HEK293 (cell line): ENCODE results near the gene GRK3.

Experiments used
- CTCF ChIA-PET: fragments of 350-600 bp; formaldehyde crosslinking; extraction: SDS; loops from one replicate; lab custom pipeline; 2021; ENCODE audit warnings: antibody characterized with exemption; lab: Yijun Ruan, JAX
- POLR2A ChIA-PET: fragments of 300-600 bp; formaldehyde crosslinking; extraction: SDS; loops from one replicate; lab custom pipeline; 2020; ENCODE audit warnings: antibody characterized with exemption, inconsistent platforms; lab: Yijun Ruan, JAX
- H3K27ac ChIP-seq: fragments of 200-500 bp; sonication (Bioruptor generic); 2 replicates; pipeline ENCODE4 v1.5.1; 2014; ENCODE audit warnings: low read depth, low read length, control low read depth, inconsistent platforms; ENCODE audit errors: extremely low read depth
- H3K36me3 ChIP-seq, 2 experiments: fragments of 200-500 bp in 1 of 2; sonication (Bioruptor generic) in 1 of 2; 1 replicate in 1 of 2; 2 replicates in 1 of 2; pipeline ENCODE4 v1.5.1; 2014 to 2017; ENCODE audit warnings: inconsistent platforms in 2 of 2, low read length in 2 of 2; ENCODE audit not compliant: control insufficient read depth in 2 of 2, insufficient read depth in 1 of 2
- H3K4me1 ChIP-seq: fragments of 200-500 bp; sonication (Bioruptor generic); 2 replicates; pipeline ENCODE4 v1.5.1; 2014; ENCODE audit warnings: mild to moderate bottlenecking, low read length, inconsistent platforms; ENCODE audit not compliant: control insufficient read depth, insufficient read depth
- H3K4me3 ChIP-seq: 2 replicates; pipeline ENCODE4 v1.5.1; 2011; ENCODE audit warnings: low read depth, mild to moderate bottlenecking, control low read depth, low read length, moderate library complexity
- H3K9me3 ChIP-seq: fragments of 200-500 bp; sonication (Bioruptor generic); 2 replicates; pipeline ENCODE4 v1.5.1; 2014; ENCODE audit warnings: low read depth, low read length, inconsistent platforms; ENCODE audit not compliant: control insufficient read depth, insufficient read depth
- BCL11A ChIP-seq: fragments of 450-650 bp; formaldehyde crosslinking; IDR thresholded peaks from 2 replicates; pipeline ENCODE4 v1.5.1; 2016; ENCODE audit warnings: low read depth, missing biosample characterization, missing genetic modification characterization
- CTCF ChIP-seq: fragments of 450-650 bp; formaldehyde crosslinking; IDR thresholded peaks from 2 replicates; pipeline ENCODE4 v1.5.1; 2016; ENCODE audit warnings: missing biosample characterization, missing genetic modification characterization
- MZF1 ChIP-seq: fragments of 450-650 bp; formaldehyde crosslinking; IDR thresholded peaks from 2 replicates; pipeline ENCODE4 v1.5.1; 2017; ENCODE audit warnings: missing biosample characterization, missing genetic modification characterization, borderline replicate concordance
- PRDM10 ChIP-seq: fragments of 450-650 bp; formaldehyde crosslinking; IDR thresholded peaks from 2 replicates; pipeline ENCODE4 v1.5.1; 2016; ENCODE audit warnings: missing biosample characterization, missing genetic modification characterization
- SP3 ChIP-seq: fragments of 450-650 bp; formaldehyde crosslinking; IDR thresholded peaks from 2 replicates; pipeline ENCODE4 v1.5.1; 2016; ENCODE audit warnings: missing biosample characterization, missing genetic modification characterization
- ZBTB1 ChIP-seq: fragments of 450-650 bp; formaldehyde crosslinking; IDR thresholded peaks from 2 replicates; pipeline ENCODE4 v1.5.1; 2016; ENCODE audit warnings: missing biosample characterization, missing genetic modification characterization
- ZEB2 ChIP-seq: fragments of 450-650 bp; formaldehyde crosslinking; IDR thresholded peaks from 2 replicates; pipeline ENCODE4 v1.5.1; 2016; ENCODE audit warnings: missing biosample characterization, missing genetic modification characterization
- ZNF175 ChIP-seq: fragments of 450-650 bp; formaldehyde crosslinking; IDR thresholded peaks from 2 replicates; pipeline ENCODE4 v1.5.1; 2016; ENCODE audit warnings: missing biosample characterization, missing genetic modification characterization
- ZNF184 ChIP-seq: fragments of 450-650 bp; IDR thresholded peaks from 2 replicates; pipeline ENCODE4 v1.5.1; 2018; ENCODE audit warnings: missing biosample characterization, mild to moderate bottlenecking, missing genetic modification characterization
- ZNF19 ChIP-seq: fragments of 450-650 bp; formaldehyde crosslinking; IDR thresholded peaks from 2 replicates; pipeline ENCODE4; 2016; ENCODE audit warnings: missing biosample characterization, missing genetic modification characterization, low read depth
- ZNF398 ChIP-seq: fragments of 450-650 bp; formaldehyde crosslinking; IDR thresholded peaks from 2 replicates; pipeline ENCODE4 v1.5.1; 2017; ENCODE audit warnings: missing biosample characterization, missing genetic modification characterization
- ZNF561 ChIP-seq: fragments of 450-650 bp; IDR thresholded peaks from 2 replicates; pipeline ENCODE4 v1.5.1; 2018; ENCODE audit warnings: missing biosample characterization, missing genetic modification characterization, borderline replicate concordance
- ZNF707 ChIP-seq: fragments of 450-650 bp; formaldehyde crosslinking; IDR thresholded peaks from 2 replicates; pipeline ENCODE4 v1.5.1; 2016; ENCODE audit warnings: missing biosample characterization, missing genetic modification characterization
- ZNF76 ChIP-seq: fragments of 450-650 bp; formaldehyde crosslinking; IDR thresholded peaks from 2 replicates; pipeline ENCODE4; 2016; ENCODE audit warnings: low read depth, missing biosample characterization, missing genetic modification characterization, borderline replicate concordance
- ZSCAN16 ChIP-seq: fragments of 450-650 bp; formaldehyde crosslinking; IDR thresholded peaks from 2 replicates; pipeline ENCODE4 v1.5.1; 2016; ENCODE audit warnings: missing biosample characterization, missing genetic modification characterization
- ZSCAN23 ChIP-seq: fragments of 450-650 bp; formaldehyde crosslinking; IDR thresholded peaks from 2 replicates; pipeline ENCODE4 v1.5.1; 2016; ENCODE audit warnings: missing biosample characterization, missing genetic modification characterization
- ZXDB ChIP-seq: fragments of 450-650 bp; formaldehyde crosslinking; IDR thresholded peaks from 2 replicates; pipeline ENCODE4 v1.5.1; 2016; ENCODE audit warnings: missing biosample characterization, missing genetic modification characterization

The GRK3 gene

GRCh38 chr22:25656724-25657123 lies 92.2 kb downstream of the GRK3 start (continued):
- no peak for TF ChIP-seq ZNF398

- no peak overlapping the region for H3K27ac ChIP-seq
- ChIA-PET CTCF (no interaction called here), POLR2A (no interaction called here)
- H3K36me3 ChIP-seq, result no peaks in the 10 kb centered on the region
- H3K4me1 ChIP-seq, result no peaks in the 10 kb centered on the region; the same call in 1 of the 2 replicates
- no peaks in the 10 kb centered on the region for H3K9me3 ChIP-seq
- H3K4me3 ChIP-seq, result no peak overlapping the region
- no peak for TF ChIP-seq ZEB2 (tag by site-specific recombination)
- TF ChIP-seq ZNF184 (tag by site-specific recombination), result no peak
- TF ChIP-seq ZNF398, result no peak
Measured at GRCh38 chr22:25658633-25659032, 94.2 kb downstream of the GRK3 start.

- no peak overlapping the region for H3K27ac ChIP-seq
- CTCF ChIA-PET, result interaction anchor here (0.7 kb wide), 1 partner anchor 910 kb away, joined by 3 read pairs; no protein-coding TSS in a partner anchor
Measured at GRCh38 chr22:25659413-25659812, 94.9 kb downstream of the GRK3 start.

GRCh38 chr22:25660336-25660735 lies 95.9 kb downstream of the GRK3 start:
- H3K4me1 ChIP-seq, result peaks cover 3% of the 10 kb centered on the region; the same call in 1 of the 2 replicates
- ChIA-PET CTCF (interaction anchor here (0.5 kb wide), 1 partner anchor 41 kb away, joined by 3 read pairs; no protein-coding TSS in a partner anchor), POLR2A (no interaction called here)
- no peaks in the 10 kb centered on the region for H3K36me3 ChIP-seq
- no peak overlapping the region for H3K4me3 ChIP-seq
- TF ChIP-seq ZXDB (no peak), ZNF707 (tag by site-specific recombination) (no peak)
- no peaks in the 10 kb centered on the region for H3K9me3 ChIP-seq
- no peak overlapping the region for H3K27ac ChIP-seq

More at GRCh38 chr22:25659413-25659812, 94.9 kb downstream of the GRK3 start:
- TF ChIP-seq ZBTB1 (tag by site-specific recombination) (no peak), CTCF (tag by site-specific recombination) (no peak), SP3 (tag by site-specific recombination) (no peak)
- TF ChIP-seq, all 188 proteins: peak for 0
- Histone ChIP-seq H3K36me3 (no peaks in the 10 kb centered on the region), H3K9me3 (no peaks in the 10 kb centered on the region), H3K4me1 (peaks cover 3% of the 10 kb centered on the region; the same call in 1 of the 2 replicates), H3K4me3 (no peak overlapping the region)
- POLR2A ChIA-PET, result interaction anchor here (0.6 kb wide), 1 partner anchor 857 kb away, joined by 7 read pairs; no protein-coding TSS in a partner anchor

GRCh38 chr22:25661073-25661472 lies 96.6 kb downstream of the GRK3 start:
- ChIA-PET CTCF (no interaction called here), POLR2A (no interaction called here)
- no peak overlapping the region for H3K27ac ChIP-seq
- H3K9me3 ChIP-seq, result no peaks in the 10 kb centered on the region
- H3K36me3 ChIP-seq, result no peaks in the 10 kb centered on the region
- H3K4me3 ChIP-seq, result no peak overlapping the region
- peaks cover 3% of the 10 kb centered on the region; the same call in 1 of the 2 replicates for H3K4me1 ChIP-seq
- no peak for TF ChIP-seq ZSCAN16
- TF ChIP-seq PRDM10 (tag by site-specific recombination), result no peak
- TF ChIP-seq ZSCAN23 (tag by site-specific recombination), result no peak
- no peak for TF ChIP-seq ZNF175
- no peak for TF ChIP-seq BCL11A
- TF ChIP-seq MZF1 (tag by site-specific recombination), result no peak
- TF ChIP-seq ZNF76 (tag by site-specific recombination), result no peak
- no peak for TF ChIP-seq ZNF19 (tag by site-specific recombination)
- no peak for TF ChIP-seq ZNF561 (tag by site-specific recombination)
